ENCODE results near the gene GRM4.

The GRM4 gene

GRCh38 chr6:34037151-34037550 lies 108.7 kb downstream of the GRM4 start:
- DNase-seq, result no peak
- no peak overlapping the region for H2AFZ ChIP-seq (ENCODE audit: low read length)
- H3K27me3 ChIP-seq (replicated peaks; ENCODE audit: insufficient read depth, low read length), result peaks cover 46% of the 10 kb centered on the region

GRCh38 chr6:34036357-34037069 lies 109.4 kb downstream of the GRM4 start:
- Histone ChIP-seq H3K9ac (ENCODE audit: low read length) (no peak overlapping the region), H3K4me2 (ENCODE audit: low read depth, low read length) (no peak overlapping the region)

More at GRCh38 chr6:34037151-34037550, 108.7 kb downstream of the GRM4 start:
- Histone ChIP-seq H3K9ac (ENCODE audit: low read length) (no peak overlapping the region), H3K4me2 (ENCODE audit: low read depth, low read length) (no peak overlapping the region), H3K27ac (ENCODE audit: low read length) (no peak overlapping the region), H3K36me3 (replicated peaks; ENCODE audit: insufficient read depth, low read length) (no peaks in the 10 kb centered on the region), H3K4me3 (ENCODE audit: low read length) (no peak overlapping the region), H3K79me2 (ENCODE audit: low read length) (no peaks in the 10 kb centered on the region), H3K9me3 (replicated peaks; ENCODE audit: insufficient read depth, low read length) (no peaks in the 10 kb centered on the region), H4K20me1 (ENCODE audit: insufficient read depth, low read length) (no peaks in the 10 kb centered on the region), H3K4me1 (ENCODE audit: low read length) (no peaks in the 10 kb centered on the region), H3F3A (ENCODE audit: insufficient read depth, low read length) (no peaks in the 10 kb centered on the region), H3K9me2 (replicated peaks; ENCODE audit: insufficient read depth, low read length) (no peaks in the 10 kb centered on the region)
- TF ChIP-seq EZH2phosphoT487 (IDR thresholded peaks at IDR 0.05; ENCODE audit: low read length) (no peak), EZH2 (optimal IDR thresholded peaks at IDR 0.05; ENCODE audit: low read depth, low read length) (no peak)
- TF ChIP-seq, protein P1, sequence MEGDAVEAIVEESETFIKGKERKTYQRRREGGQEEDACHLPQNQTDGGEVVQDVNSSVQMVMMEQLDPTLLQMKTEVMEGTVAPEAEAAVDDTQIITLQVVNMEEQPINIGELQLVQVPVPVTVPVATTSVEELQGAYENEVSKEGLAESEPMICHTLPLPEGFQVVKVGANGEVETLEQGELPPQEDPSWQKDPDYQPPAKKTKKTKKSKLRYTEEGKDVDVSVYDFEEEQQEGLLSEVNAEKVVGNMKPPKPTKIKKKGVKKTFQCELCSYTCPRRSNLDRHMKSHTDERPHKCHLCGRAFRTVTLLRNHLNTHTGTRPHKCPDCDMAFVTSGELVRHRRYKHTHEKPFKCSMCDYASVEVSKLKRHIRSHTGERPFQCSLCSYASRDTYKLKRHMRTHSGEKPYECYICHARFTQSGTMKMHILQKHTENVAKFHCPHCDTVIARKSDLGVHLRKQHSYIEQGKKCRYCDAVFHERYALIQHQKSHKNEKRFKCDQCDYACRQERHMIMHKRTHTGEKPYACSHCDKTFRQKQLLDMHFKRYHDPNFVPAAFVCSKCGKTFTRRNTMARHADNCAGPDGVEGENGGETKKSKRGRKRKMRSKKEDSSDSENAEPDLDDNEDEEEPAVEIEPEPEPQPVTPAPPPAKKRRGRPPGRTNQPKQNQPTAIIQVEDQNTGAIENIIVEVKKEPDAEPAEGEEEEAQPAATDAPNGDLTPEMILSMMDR (IDR thresholded peaks at IDR 0.05; ENCODE audit: low read length), result no peak

DNA sequence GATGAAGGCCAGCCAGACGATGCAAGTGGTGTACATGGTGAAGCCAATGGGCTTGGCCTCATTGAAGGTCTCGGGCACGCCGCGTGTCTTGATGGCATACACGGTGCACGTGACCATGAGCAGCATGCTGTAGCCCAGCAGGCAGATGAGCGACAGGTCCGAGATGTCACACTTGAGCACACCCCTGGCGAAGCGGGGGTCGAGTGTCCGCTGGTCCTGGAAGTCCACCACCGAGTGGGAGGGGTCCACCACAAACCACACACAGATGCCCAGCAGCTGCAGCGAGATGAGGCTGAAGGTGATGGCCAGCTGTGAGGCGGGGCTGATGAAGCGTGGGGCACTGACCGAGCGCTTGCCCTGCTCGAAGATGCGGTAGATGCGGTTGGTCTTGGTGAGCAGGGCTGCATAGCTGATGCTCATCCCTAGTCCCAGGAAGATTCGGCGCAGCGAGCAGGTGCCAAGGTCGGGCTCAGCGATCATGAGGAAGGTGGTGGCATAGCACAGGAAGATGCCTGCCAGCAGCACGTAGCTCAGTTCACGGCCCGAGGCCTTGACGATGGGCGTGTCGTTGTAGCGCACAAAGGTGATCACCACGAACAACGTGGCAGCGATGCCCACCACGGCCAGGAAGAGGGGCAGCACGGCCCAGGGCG lies 110.1 kb downstream of the GRM4 start:
- Histone ChIP-seq H3K27me3 (replicated peaks; ENCODE audit: insufficient read depth, low read length) (peaks cover 54% of the 10 kb centered on the region), H3K4me2 (ENCODE audit: low read depth, low read length) (no peak overlapping the region), H3K9me2 (replicated peaks; ENCODE audit: insufficient read depth, low read length) (no peaks in the 10 kb centered on the region), H2AFZ (ENCODE audit: low read length) (no peak overlapping the region), H4K20me1 (ENCODE audit: insufficient read depth, low read length) (no peaks in the 10 kb centered on the region), H3K4me1 (ENCODE audit: low read length) (no peaks in the 10 kb centered on the region), H3K9me3 (replicated peaks; ENCODE audit: insufficient read depth, low read length) (no peaks in the 10 kb centered on the region), H3K79me2 (ENCODE audit: low read length) (no peaks in the 10 kb centered on the region), H3K4me3 (ENCODE audit: low read length) (no peak overlapping the region), H3K9ac (ENCODE audit: low read length) (no peak overlapping the region), H3K36me3 (replicated peaks; ENCODE audit: insufficient read depth, low read length) (no peaks in the 10 kb centered on the region), H3K27ac (ENCODE audit: low read length) (no peak overlapping the region), H3F3A (ENCODE audit: insufficient read depth, low read length) (no peaks in the 10 kb centered on the region)
- DNase-seq, result no peak
- TF ChIP-seq EZH2 (optimal IDR thresholded peaks at IDR 0.05; ENCODE audit: low read depth, low read length) (no peak), EZH2phosphoT487 (IDR thresholded peaks at IDR 0.05; ENCODE audit: low read length) (no peak)
- TF ChIP-seq, protein P1 (IDR thresholded peaks at IDR 0.05; ENCODE audit: low read length), result no peak

More at GRCh38 chr6:34036357-34037069, 109.4 kb downstream of the GRM4 start:
- H4K20me1 ChIP-seq (ENCODE audit: insufficient read depth, low read length), result no peaks in the 10 kb centered on the region
- H3K9me2 ChIP-seq (replicated peaks; ENCODE audit: insufficient read depth, low read length), result no peaks in the 10 kb centered on the region
- no peaks in the 10 kb centered on the region for H3K4me1 ChIP-seq (ENCODE audit: low read length)
- no peak overlapping the region for H3K27ac ChIP-seq (ENCODE audit: low read length)
- peaks cover 47% of the 10 kb centered on the region for H3K27me3 ChIP-seq (replicated peaks; ENCODE audit: insufficient read depth, low read length)
- H3K9me3 ChIP-seq (replicated peaks; ENCODE audit: insufficient read depth, low read length), result no peaks in the 10 kb centered on the region
- no peak for DNase-seq
- H3K36me3 ChIP-seq (replicated peaks; ENCODE audit: insufficient read depth, low read length), result no peaks in the 10 kb centered on the region
- H3F3A ChIP-seq (ENCODE audit: insufficient read depth, low read length), result no peaks in the 10 kb centered on the region
- no peaks in the 10 kb centered on the region for H3K79me2 ChIP-seq (ENCODE audit: low read length)
- no peak overlapping the region for H3K4me3 ChIP-seq (ENCODE audit: low read length)
- H2AFZ ChIP-seq (ENCODE audit: low read length), result no peak overlapping the region
- TF ChIP-seq EZH2 (optimal IDR thresholded peaks at IDR 0.05; ENCODE audit: low read depth, low read length) (no peak), EZH2phosphoT487 (IDR thresholded peaks at IDR 0.05; ENCODE audit: low read length) (no peak)
- TF ChIP-seq, protein P1 (IDR thresholded peaks at IDR 0.05; ENCODE audit: low read length), result no peak
